Coronary artery (tissue), 2 donors: ENCODE data around the gene CCDC68.

ENCODE experiments used
- DNase-seq: peaks from one replicate; pipeline ENCODE4 v3.0.0-alpha.2; 2017; ENCODE audit warnings: low spot score
- H3K27ac ChIP-seq, 2 donors: fragments of 200-600 bp; sonication (generic); one replicate each; pipeline ENCODE4 v1.5.1; 2016 to 2019
- H3K4me3 ChIP-seq: fragments of 200-600 bp; sonication (generic); 2 replicates; pipeline ENCODE4 v1.5.1; 2016; ENCODE audit warnings: mild to moderate bottlenecking, moderate library complexity
- CTCF ChIP-seq: fragments of 200-600 bp; sonication (generic); IDR thresholded peaks from one replicate; pipeline ENCODE4 v1.5.1; 2019; ENCODE audit warnings: antibody characterized with exemption

CCDC68 gene

GRCh38 chr18:54942144-54942543 lies 17.1 kb downstream of the CCDC68 start:
- Histone ChIP-seq H3K27ac (no peak overlapping the region), H3K4me3 (no peak overlapping the region)
- no peak for TF ChIP-seq CTCF
- no peak for DNase-seq

- Histone ChIP-seq H3K27ac (no peak overlapping the region), H3K4me3 (no peak overlapping the region)
- TF ChIP-seq CTCF = no peak
- no peak for DNase-seq
Observed at GRCh38 chr18:54939361-54939917, 19.8 kb downstream of the CCDC68 start.

- H3K4me3 ChIP-seq = no peak overlapping the region
- TF ChIP-seq CTCF = no peak
- no peak for DNase-seq
- no peak overlapping the region for H3K27ac ChIP-seq
Observed at GRCh38 chr18:54938506-54938905, 20.8 kb downstream of the CCDC68 start.

GRCh38 chr18:54932472-54932871 lies 26.8 kb downstream of the CCDC68 start:
- Histone ChIP-seq H3K4me3 (no peak overlapping the region), H3K27ac (no peak overlapping the region)
- no peak for DNase-seq
- TF ChIP-seq CTCF = no peak

- H3K4me3 ChIP-seq = no peak overlapping the region
- DNase-seq = no peak
- H3K27ac ChIP-seq = no peak overlapping the region
- no peak for TF ChIP-seq CTCF
Observed at GRCh38 chr18:54931152-54931551, 28.1 kb downstream of the CCDC68 start.

GRCh38 chr18:54928236-54928635 lies 31.0 kb downstream of the CCDC68 start:
- no peak overlapping the region for H3K27ac ChIP-seq
- no peak overlapping the region for H3K4me3 ChIP-seq
- DNase-seq = no peak
- no peak for TF ChIP-seq CTCF

GRCh38 chr18:54926593-54927325 lies 32.5 kb downstream of the CCDC68 start:
- H3K4me3 ChIP-seq = no peak overlapping the region
- no peak for DNase-seq
- TF ChIP-seq CTCF = no peak
- H3K27ac ChIP-seq = no peak overlapping the region
